G401 (cell line): ENCODE measurements around the gene TATDN2. TPM values are rescaled to one million over a fixed set of nuclear protein-coding genes. Genes with fewer than 3 reads are reported as not detected.

Experiments used
- DNase-seq: peaks from one replicate; pipeline ENCODE4 v3.0.0-alpha.2; 2015; ENCODE audit warnings: low spot score
- in situ Hi-C: cut with HindIII; loops from 2 replicates; pipeline ENCODE4 v1.10.0; 2016; ENCODE audit warnings: low sequenced_read_pairs, mixed read lengths
- total RNA-seq: library from RNA; depleted of rRNA; stranded (reverse); fragments of >200 nt; shearing (Covaris generic); gene quantifications from 2 replicates; pipeline ENCODE4 v1.2.3, GENCODE V29; 2014

Gene TATDN2
- total RNA-seq, 1 experiment from 2014 or later = 18.8 TPM

DNA sequence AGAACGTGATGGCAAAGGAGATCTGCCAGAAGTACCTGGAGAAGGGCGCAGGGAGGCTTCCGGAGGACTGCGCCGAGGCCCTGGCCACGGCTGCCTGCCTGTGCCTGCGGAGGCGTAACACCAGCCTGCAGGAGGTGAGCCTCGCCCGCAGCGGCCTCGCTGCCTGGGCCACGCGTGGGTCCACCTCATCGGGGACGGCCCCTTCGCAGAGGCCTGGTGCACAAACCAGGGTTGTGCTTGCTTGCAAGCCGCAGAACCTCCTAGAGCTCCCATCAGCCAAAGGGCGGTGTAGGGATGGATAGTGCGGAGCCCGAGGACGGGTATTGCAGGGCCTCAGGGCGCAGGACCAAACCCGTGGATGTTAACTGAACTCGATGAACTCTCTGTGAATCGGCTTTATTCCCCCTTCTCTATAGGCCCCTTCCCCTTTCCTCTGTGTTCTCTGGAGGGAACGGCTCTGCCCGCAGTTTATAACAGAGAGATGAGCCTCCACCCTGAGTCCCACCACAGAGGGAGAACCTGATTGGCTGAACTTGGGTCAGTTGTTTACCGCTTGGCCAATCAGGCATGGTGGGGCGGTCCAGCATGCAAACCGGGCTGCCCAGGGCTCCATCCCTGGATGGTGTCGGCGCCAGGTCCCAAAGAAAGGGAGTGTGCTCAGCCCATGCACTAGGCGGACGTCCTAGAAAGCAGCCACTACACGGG is 13.6 kb upstream of the TATDN2 start:
- no peak for DNase-seq
- in situ Hi-C loops = no loop called here

DNA sequence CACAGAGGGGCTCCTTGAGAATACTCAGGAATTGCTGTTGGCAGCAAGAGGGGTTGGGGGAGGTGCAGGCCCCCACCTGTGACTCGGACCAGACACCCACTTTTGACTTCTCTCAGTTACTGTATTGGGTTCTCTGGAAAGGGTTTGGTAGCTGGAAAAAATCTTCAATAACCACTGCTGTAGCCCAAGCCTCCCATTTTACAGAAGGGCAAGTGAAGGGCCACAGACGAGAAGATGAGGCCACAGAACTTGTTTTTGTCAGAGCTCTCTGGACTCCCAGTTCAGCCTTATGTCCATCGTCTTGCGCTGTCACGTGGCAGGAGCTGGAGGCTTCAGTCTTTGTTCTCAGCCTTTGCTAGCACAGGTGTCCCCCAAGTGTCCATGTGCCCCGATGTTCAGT is 12.7 kb upstream of the TATDN2 start:
- DNase-seq = no peak
- in situ Hi-C loops = no loop called here

DNA sequence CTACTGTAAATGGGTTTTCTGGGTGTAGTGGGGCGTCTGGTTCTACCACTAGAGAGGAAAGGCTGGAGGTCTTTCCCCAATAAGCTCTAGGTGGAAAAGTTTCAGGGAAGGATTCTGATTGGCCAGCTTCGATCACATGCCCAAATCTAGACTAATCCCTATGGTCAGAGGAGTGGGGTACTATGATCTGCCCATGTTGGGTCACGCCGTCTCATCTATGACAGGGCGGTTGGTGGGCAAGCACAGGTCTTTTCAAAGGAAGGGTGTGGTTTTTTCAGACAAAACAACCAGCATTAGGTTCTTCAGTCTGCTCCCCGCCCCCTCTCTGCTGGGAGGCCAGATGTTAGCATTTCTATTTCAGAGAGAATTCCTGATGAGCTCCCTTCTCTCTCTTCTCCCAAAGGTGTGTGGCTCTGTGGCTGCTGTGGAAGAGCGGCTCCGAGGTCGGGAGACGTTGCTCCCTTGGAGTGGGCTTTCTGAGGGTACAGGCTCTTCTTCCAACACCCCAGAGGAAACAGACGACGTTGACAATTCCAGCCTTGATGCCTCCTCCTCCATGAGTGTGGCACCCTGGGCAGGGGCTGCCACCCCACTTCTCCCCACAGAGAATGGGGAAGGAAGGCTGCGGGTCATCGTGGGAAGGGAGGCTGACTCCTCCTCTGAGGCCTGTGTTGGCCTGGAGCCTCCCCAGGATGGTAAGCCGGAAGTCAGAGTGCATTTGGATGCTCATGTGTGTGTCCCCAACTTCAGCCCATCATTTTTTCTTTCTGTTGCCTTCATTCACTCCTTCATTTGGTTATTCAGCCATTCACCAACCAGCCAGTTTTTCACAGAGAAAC is 9.7 kb upstream of the TATDN2 start:
- in situ Hi-C loops = no loop called here
- no peak for DNase-seq

- in situ Hi-C loops = no loop called here
- DNase-seq = no peak
Observed at GRCh38 chr3:10240799-10241198, 7.5 kb upstream of the TATDN2 start.

DNA sequence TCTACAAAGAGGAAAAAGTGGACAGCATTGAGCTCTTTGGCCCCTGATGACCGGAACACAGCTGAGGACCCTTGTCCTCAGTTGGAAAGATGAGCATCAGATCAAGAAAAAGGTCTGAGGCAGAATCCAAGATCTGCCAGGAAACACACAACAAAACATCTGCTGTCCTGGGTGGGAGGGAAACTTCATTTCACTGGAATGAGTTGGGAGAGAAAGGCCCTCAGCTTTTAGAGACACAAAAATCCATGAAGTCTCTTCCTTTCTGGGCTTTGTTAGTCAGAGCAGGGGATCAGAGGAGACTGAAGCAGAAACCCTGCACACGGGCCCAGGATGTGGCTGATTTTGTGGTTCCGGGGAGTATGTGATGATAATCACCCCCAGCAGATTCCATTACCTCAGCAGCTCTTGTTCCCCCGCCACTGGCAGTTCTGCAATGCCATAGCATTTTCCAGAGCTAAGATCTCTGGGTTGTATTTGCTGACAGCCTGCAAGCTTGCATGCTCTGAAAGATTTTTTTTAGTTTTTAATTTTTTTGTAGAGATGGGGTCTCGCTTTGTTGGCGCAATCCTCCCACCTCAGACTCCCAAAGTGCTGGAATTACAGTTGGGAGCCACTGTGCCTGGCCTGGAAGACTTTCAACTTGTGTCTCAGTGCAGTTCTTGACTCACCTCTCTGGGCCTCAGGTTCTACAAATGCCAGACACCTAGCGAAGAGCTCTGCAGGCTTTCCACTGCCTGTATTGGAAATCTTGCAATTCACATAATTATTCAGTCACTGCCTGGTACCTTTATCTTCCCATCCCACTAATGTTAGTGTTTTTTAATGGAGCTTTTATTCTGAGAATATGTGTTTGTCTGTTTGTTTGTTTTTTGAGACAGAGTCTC is 5.8 kb upstream of the TATDN2 start:
- no peak for DNase-seq
- in situ Hi-C loops = no loop called here

- in situ Hi-C loops = no loop called here
- DNase-seq = no peak
Observed at GRCh38 chr3:10244009-10244408, 4.2 kb upstream of the TATDN2 start.

DNA sequence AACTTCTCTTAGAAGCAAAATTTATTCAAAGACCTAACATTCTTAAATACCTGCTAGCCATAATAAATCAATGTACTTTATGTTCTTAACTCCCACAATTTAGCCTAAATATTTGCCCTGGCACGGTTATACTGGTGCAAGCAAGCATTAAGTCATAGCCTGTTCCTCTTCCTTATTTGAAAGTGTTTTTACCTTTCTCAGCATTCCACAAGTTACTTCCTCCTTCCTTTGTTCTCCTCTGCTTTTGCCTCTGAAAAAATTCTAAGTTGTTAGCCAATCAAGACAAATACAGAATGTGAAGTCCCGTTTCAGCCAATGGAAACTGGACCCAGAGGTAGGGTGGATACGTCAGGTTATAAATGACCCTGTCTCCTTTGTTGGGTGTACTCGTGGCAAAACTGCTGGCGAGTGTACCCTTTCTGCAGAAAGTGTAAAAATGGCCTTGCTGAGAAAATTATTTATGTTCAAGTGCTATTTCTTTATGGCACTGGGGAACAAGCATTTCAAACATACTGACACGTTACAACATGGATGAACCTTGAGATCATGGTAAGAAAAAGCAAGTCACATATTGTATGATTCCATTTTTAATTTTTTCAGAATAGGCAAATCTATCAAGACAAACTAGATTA is 3.1 kb upstream of the TATDN2 start:
- in situ Hi-C loops = no loop called here
- DNase-seq = no peak

- in situ Hi-C loops = no loop called here
Observed at GRCh38 chr3:10247679-10248183, 528 bp upstream of the TATDN2 start.

GRCh38 chr3:10248984-10249748 is 907 bp downstream of the TATDN2 start:
- in situ Hi-C loops = no loop called here
- peak; percentile 32 for DNase-seq

More at GRCh38 chr3:10247679-10248183, 528 bp upstream of the TATDN2 start:
- no peak for DNase-seq

GRCh38 chr3:10249833-10250232 is 1.6 kb downstream of the TATDN2 start:
- in situ Hi-C loops = no loop called here
- peak; percentile 25 for DNase-seq

GRCh38 chr3:10251006-10251405 is 2.7 kb downstream of the TATDN2 start:
- DNase-seq = no peak
- in situ Hi-C loops = no loop called here

- in situ Hi-C loops = no loop called here
- no peak for DNase-seq
Observed at GRCh38 chr3:10253731-10254130, 5.5 kb downstream of the TATDN2 start.

- no peak for DNase-seq
- in situ Hi-C loops = no loop called here
Observed at GRCh38 chr3:10255835-10256234, 7.6 kb downstream of the TATDN2 start.

- no peak for DNase-seq
- in situ Hi-C loops = no loop called here
Observed at GRCh38 chr3:10259036-10259435, 10.8 kb downstream of the TATDN2 start.

- DNase-seq = no peak
- in situ Hi-C loops = no loop called here
Observed at GRCh38 chr3:10259798-10260197, 11.5 kb downstream of the TATDN2 start.

DNA sequence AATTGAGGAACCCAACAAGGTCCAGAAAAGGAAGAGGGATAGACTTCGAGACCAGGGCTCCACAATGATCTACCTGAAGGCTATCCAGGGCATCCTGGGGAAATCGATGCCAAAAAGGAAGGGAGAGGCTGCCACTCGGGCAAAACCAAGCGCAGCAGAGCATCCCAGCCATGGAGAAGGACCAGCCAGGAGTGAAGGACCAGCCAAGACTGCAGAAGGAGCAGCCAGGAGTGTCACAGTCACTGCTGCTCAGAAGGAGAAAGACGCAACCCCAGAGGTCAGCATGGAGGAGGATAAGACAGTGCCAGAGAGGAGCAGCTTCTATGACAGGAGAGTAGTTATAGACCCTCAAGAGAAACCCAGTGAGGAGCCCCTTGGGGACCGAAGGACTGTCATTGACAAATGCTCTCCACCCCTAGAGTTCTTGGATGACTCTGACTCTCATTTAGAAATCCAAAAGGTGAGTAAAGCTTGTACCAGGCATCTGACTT is 12.0 kb downstream of the TATDN2 start:
- in situ Hi-C loops = no loop called here
- DNase-seq = no peak

DNA sequence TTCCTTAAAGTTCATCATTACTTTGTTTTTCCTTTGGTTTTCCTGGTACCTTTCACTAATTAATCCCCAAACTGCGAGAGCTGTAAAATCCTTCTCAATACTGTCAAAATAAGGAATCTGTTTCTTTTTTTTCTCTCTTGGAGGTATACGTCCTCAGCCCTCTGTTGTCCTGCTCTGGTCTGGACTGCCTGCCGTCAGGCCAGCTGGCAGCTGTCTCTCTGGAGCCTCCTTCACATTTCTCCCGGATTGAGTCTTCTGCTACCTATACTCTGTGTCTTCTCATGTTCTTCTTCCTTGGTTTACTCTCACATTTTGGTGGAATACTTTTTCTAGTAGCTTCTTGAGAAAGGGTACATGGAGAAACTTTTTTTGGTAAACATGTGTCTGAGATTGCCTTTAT is 13.8 kb downstream of the TATDN2 start:
- in situ Hi-C loops = no loop called here
- DNase-seq = peak; percentile 70

GRCh38 chr3:10263646-10264363 is 15.5 kb downstream of the TATDN2 start:
- in situ Hi-C loops = no loop called here
- peak; percentile 39 for DNase-seq
